SK-N-SH (cell line): ENCODE results near the gene GLIS2. TPM values are rescaled to one million over a fixed set of nuclear protein-coding genes. Genes with fewer than 3 reads are reported as not detected.

Experiments
- CTCF ChIA-PET: fragments of 300-600, 350-600 bp; formaldehyde crosslinking; extraction: SDS; loops from one replicate; lab custom pipeline; 2021; lab: Yijun Ruan, JAX
- POLR2A ChIA-PET: fragments of 350-600 bp; sonication (Branson Sonifier 250); formaldehyde crosslinking; extraction: SDS; loops from one replicate; lab custom pipeline; 2020; ENCODE audit warnings: antibody characterized with exemption, inconsistent platforms; lab: Yijun Ruan, JAX
- DNase-seq: peaks from one replicate; pipeline ENCODE4 v3.0.0; 2012
- H2AFZ ChIP-seq: fragments of 200-600 bp; sonication (generic); 2 replicates; pipeline ENCODE4 v1.8.1; 2016; ENCODE audit warnings: antibody characterized with exemption, mild to moderate bottlenecking, low read depth
- H3F3A ChIP-seq: fragments of 200-600 bp; sonication (generic); replicated peaks from 2 replicates; pipeline ENCODE3; 2016; ENCODE audit warnings: antibody characterized with exemption, mild to moderate bottlenecking; ENCODE audit not compliant: insufficient read depth
- H3K27ac ChIP-seq, 2 experiments: fragments of 200-500 bp in 1 of 2; fragments of 200-600 bp in 1 of 2; sonication (Bioruptor generic) in 1 of 2; sonication (generic), shearing (Covaris generic) in 1 of 2; 2 replicates each; pipeline versions ENCODE4 v1.5.1 to v1.6.1; 2014 to 2016; ENCODE audit warnings: low read depth in 2 of 2, inconsistent platforms in 1 of 2, low read length in 1 of 2, mild to moderate bottlenecking in 1 of 2, mixed read lengths in 1 of 2
- H3K27me3 ChIP-seq: fragments of 200-600 bp; sonication (generic), shearing (Covaris generic); 2 replicates; pipeline ENCODE4 v1.6.1; 2016; ENCODE audit warnings: mixed run types; ENCODE audit not compliant: insufficient read depth
- H3K36me3 ChIP-seq, 2 experiments: fragments of 200-500 bp in 1 of 2; fragments of 200-600 bp in 1 of 2; sonication (Bioruptor generic) in 1 of 2; sonication (generic) in 1 of 2; replicated peaks in 1 of 2; 2 replicates each; pipeline versions ENCODE3 to v1.5.1; 2014 to 2016; ENCODE audit warnings: low read length in 1 of 2, mild to moderate bottlenecking in 1 of 2; ENCODE audit not compliant: insufficient read depth in 2 of 2, control insufficient read depth in 1 of 2
- H3K4me1 ChIP-seq, 2 experiments: fragments of 200-500 bp in 1 of 2; fragments of 200-600 bp in 1 of 2; sonication (Bioruptor generic) in 1 of 2; sonication (generic), shearing (Covaris generic) in 1 of 2; 2 replicates each; pipeline versions ENCODE4 v1.5.1 to v1.6.1; 2014 to 2016; ENCODE audit warnings: low read depth in 1 of 2, low read length in 1 of 2, mixed run types in 1 of 2; ENCODE audit not compliant: insufficient read depth in 2 of 2, control insufficient read depth in 1 of 2
- H3K4me2 ChIP-seq: fragments of 200-600 bp; sonication (generic), shearing (Covaris generic); 2 replicates; pipeline ENCODE4 v1.6.1; 2017; ENCODE audit warnings: mixed run types
- H3K4me3 ChIP-seq, 2 experiments: fragments of 200-500 bp in 1 of 2; fragments of 200-600 bp in 1 of 2; sonication (Bioruptor generic) in 1 of 2; sonication (generic), shearing (Covaris generic) in 1 of 2; 2 replicates each; pipeline versions ENCODE4 v1.5.1 to v1.8.1; 2014 to 2016; ENCODE audit warnings: low read depth in 2 of 2, inconsistent platforms in 1 of 2, low read length in 1 of 2, mild to moderate bottlenecking in 1 of 2, mixed read lengths in 1 of 2, moderate library complexity in 1 of 2
- H3K79me2 ChIP-seq: fragments of 200-600 bp; sonication (generic); 2 replicates; pipeline ENCODE4 v1.8.1; 2017; ENCODE audit warnings: mild to moderate bottlenecking; ENCODE audit not compliant: insufficient read depth
- H3K9ac ChIP-seq: fragments of 200-600 bp; sonication (generic); 2 replicates; pipeline ENCODE4 v1.6.1; 2017; ENCODE audit warnings: mixed run types
- H3K9me2 ChIP-seq: fragments of 200-600 bp; sonication (generic); 2 replicates; pipeline ENCODE4 v1.6.1; 2017; ENCODE audit warnings: mixed run types
- H3K9me3 ChIP-seq: fragments of 200-600 bp; sonication (generic); 2 replicates; pipeline ENCODE4 v1.6.1; 2017; ENCODE audit warnings: mixed run types, mild to moderate bottlenecking, moderate library complexity
- H4K20me1 ChIP-seq: fragments of 200-600 bp; sonication (generic); 2 replicates; pipeline ENCODE4 v1.6.1; 2017; ENCODE audit warnings: mild to moderate bottlenecking, mixed run types; ENCODE audit not compliant: insufficient read depth
- CTCF ChIP-seq: fragments of 200-600 bp; sonication (generic); IDR thresholded peaks from 2 replicates; pipeline ENCODE4 v1.6.1; 2017; ENCODE audit warnings: antibody characterized with exemption, mild to moderate bottlenecking, moderate library complexity
- EP300 ChIP-seq, 2 experiments: IDR thresholded peaks; 2 replicates each; pipeline versions ENCODE4 v1.4.0 to v1.6.1; 2012; ENCODE audit warnings: borderline replicate concordance in 1 of 2, low read depth in 1 of 2, low read length in 1 of 2
- EZH2phosphoT487 ChIP-seq: fragments of 200-600 bp; sonication (generic); IDR thresholded peaks from 2 replicates; pipeline ENCODE4 v1.6.1; 2017; ENCODE audit warnings: low read depth, mixed run types, mild to moderate bottlenecking, antibody characterized with exemption, moderate library complexity, borderline replicate concordance
- FOSL2 ChIP-seq: IDR thresholded peaks from 2 replicates; pipeline ENCODE4 v1.4.0; 2012; ENCODE audit warnings: low read depth, mild to moderate bottlenecking, moderate library complexity, borderline replicate concordance
- FOXM1 ChIP-seq: IDR thresholded peaks from 2 replicates; pipeline ENCODE4 v1.4.0; 2012; ENCODE audit warnings: low read depth, mild to moderate bottlenecking
- GABPA ChIP-seq: IDR thresholded peaks from 2 replicates; pipeline ENCODE4 v1.4.0; 2012; ENCODE audit warnings: low read depth, mild to moderate bottlenecking
- IRF3 ChIP-seq: fragments of 150-350 bp; IDR thresholded peaks from 2 replicates; pipeline ENCODE4 v1.6.1; 2016; ENCODE audit warnings: mild to moderate bottlenecking, low read depth, low read length
- MEF2A ChIP-seq: IDR thresholded peaks from 2 replicates; pipeline ENCODE4 v1.4.0; 2012; ENCODE audit warnings: low read depth, borderline replicate concordance
- PBX3 ChIP-seq: IDR thresholded peaks from 2 replicates; pipeline ENCODE4; 2012
- POLR2AphosphoS5 ChIP-seq: IDR thresholded peaks from 2 replicates; pipeline ENCODE4 v1.6.1; 2012; ENCODE audit warnings: low read depth, low read length
- RCOR1 ChIP-seq: fragments of 150-350 bp; IDR thresholded peaks from 2 replicates; pipeline ENCODE4 v1.6.1; 2017; ENCODE audit warnings: antibody characterized with exemption, low read length
- REST ChIP-seq: IDR thresholded peaks from 2 replicates; pipeline ENCODE4 v1.6.1; 2012; ENCODE audit warnings: mild to moderate bottlenecking, low read depth, low read length, moderate library complexity
- RFX5 ChIP-seq: IDR thresholded peaks from 2 replicates; pipeline ENCODE4 v1.6.1; 2012; ENCODE audit warnings: mild to moderate bottlenecking, improper control_type of control experiment, low read length
- SIN3A ChIP-seq: IDR thresholded peaks from 2 replicates; pipeline ENCODE4 v1.6.1; 2012; ENCODE audit warnings: low read depth, mild to moderate bottlenecking, low read length, moderate library complexity, borderline replicate concordance
- SMC3 ChIP-seq: IDR thresholded peaks from 2 replicates; pipeline ENCODE4 v1.6.1; 2012; ENCODE audit warnings: low read depth, low read length, improper control_type of control experiment
- TAF1 ChIP-seq: IDR thresholded peaks from 2 replicates; pipeline ENCODE4 v1.6.1; 2012; ENCODE audit warnings: low read depth, mild to moderate bottlenecking, low read length, moderate library complexity, borderline replicate concordance
- TEAD4 ChIP-seq: IDR thresholded peaks from 2 replicates; pipeline ENCODE4 v1.4.0; 2012; ENCODE audit warnings: mild to moderate bottlenecking, borderline replicate concordance; ENCODE audit not compliant: insufficient read depth
- WGBS: methylation state at CpG from one replicate; pipeline ENCODE4 v1.1.6; 2017; ENCODE audit warnings: low lambda C conversion rate; 5-methylcytosine and 5-hydroxymethylcytosine counted together
- polyA plus RNA-seq, 3 experiments: library from polyadenylated mRNA; depleted of rRNA; stranded (reverse); fragments of >200 nt; gene quantifications; 2 replicates each; pipeline ENCODE4 v1.2.3, GENCODE V29; 2012

The GLIS2 gene
- polyA plus RNA-seq, 1 of the 3 experiments (the other 2 are of a cell fraction): 6.5 TPM

GRCh38 chr16:4322121-4323052 lies 6.5 kb downstream of the GLIS2 start:
- Histone ChIP-seq H3K4me3 (no peak overlapping the region), H3K9me2 (no peaks in the 10 kb centered on the region), H3K9me3 (no peaks in the 10 kb centered on the region), H4K20me1 (peaks cover 84% of the 10 kb centered on the region), H3K9ac (no peak overlapping the region), H3K4me2 (no peak overlapping the region), H3K36me3 (no peaks in the 10 kb centered on the region), H3K27ac (no peak overlapping the region), H3K79me2 (peaks cover 98% of the 10 kb centered on the region), H3K4me1 (peaks cover 8 to 48% of the 10 kb centered on the region in 2 experiments; a peak in 1 of 4 replicates), H3F3A (no peaks in the 10 kb centered on the region), H3K27me3 (no peaks in the 10 kb centered on the region), H2AFZ (no peak overlapping the region)
- CTCF ChIA-PET: interaction anchor here (1.7 to 14.9 kb wide), 3 partner anchors 34 to 81 kb away, joined by 5 to 281 read pairs (median 67); no protein-coding TSS in a partner anchor
- 90% methylated on average over 15 of the region's 30 CpGs for WGBS
- peak; percentile 24 for DNase-seq
- TF ChIP-seq POLR2AphosphoS5 (no peak), TAF1 (no peak), PBX3 (no peak), TEAD4 (no peak), MEF2A (no peak), RCOR1 (no peak), FOSL2 (no peak), REST (no peak), RFX5 (no peak), FOXM1 (no peak), EP300 (IDR thresholded peaks at IDR 0.05; ENCODE audit: borderline replicate concordance in 1 of 2, low read depth in 1 of 2, low read length in 1 of 2) (no peak), IRF3 (no peak), SMC3 (no peak), GABPA (no peak), CTCF (no peak), SIN3A (no peak), EZH2phosphoT487 (no peak)
- POLR2A ChIA-PET: interaction anchor here (1.5 kb wide), 1 partner anchor 69 kb away, joined by 4 read pairs; no protein-coding TSS in a partner anchor
